GM19238 (cell line): Measurements from ENCODE around the gene MS4A15.

Experiments
- DNase-seq: peaks from one replicate; pipeline ENCODE4 v3.0.0; 2011; ENCODE audit warnings: low spot score; ENCODE audit not compliant: insufficient read length

MS4A15 gene

GRCh38 chr11:60777106-60777505, 20.4 kb downstream of the MS4A15 start:
- DNase-seq = no peak

- DNase-seq = no peak
These were observed 20.9 kb downstream of the MS4A15 start for GRCh38 chr11:60777572-60777971.

GRCh38 chr11:60780065-60780464, 23.4 kb downstream of the MS4A15 start:
- DNase-seq = no peak

GRCh38 chr11:60780774-60781173, 24.1 kb downstream of the MS4A15 start:
- no peak for DNase-seq

GRCh38 chr11:60781286-60781980, 24.8 kb downstream of the MS4A15 start:
- DNase-seq = no peak

- no peak for DNase-seq
These were observed 25.3 kb downstream of the MS4A15 start for GRCh38 chr11:60781981-60782316.

- no peak for DNase-seq
These were observed 25.9 kb downstream of the MS4A15 start for GRCh38 chr11:60782393-60783140.

- DNase-seq = no peak
These were observed 26.4 kb downstream of the MS4A15 start for GRCh38 chr11:60783141-60783484.

GRCh38 chr11:60783911-60784310, 27.2 kb downstream of the MS4A15 start:
- no peak for DNase-seq

GRCh38 chr11:60785136-60785535, 28.5 kb downstream of the MS4A15 start, which contains the start of gene MS4A10:
Gene MS4A10 (plus strand): TSS chr11:60785333. CDS start chr11:60790336, 5,003 bp downstream.
- no peak for DNase-seq

- DNase-seq = no peak
These were observed 29.2 kb downstream of the MS4A15 start for GRCh38 chr11:60785806-60786361.

- DNase-seq = no peak
These were observed 30.3 kb downstream of the MS4A15 start for GRCh38 chr11:60786811-60787567.

- no peak for DNase-seq
These were observed 31.9 kb downstream of the MS4A15 start for GRCh38 chr11:60788401-60789125.

- no peak for DNase-seq
These were observed 34.1 kb downstream of the MS4A15 start for GRCh38 chr11:60790726-60791125.

GRCh38 chr11:60791153-60791933, 34.7 kb downstream of the MS4A15 start:
- no peak for DNase-seq

- no peak for DNase-seq
These were observed 35.9 kb downstream of the MS4A15 start for GRCh38 chr11:60792521-60792920.

- no peak for DNase-seq
These were observed 38.6 kb downstream of the MS4A15 start for GRCh38 chr11:60795291-60795690.

GRCh38 chr11:60797846-60798630, 41.4 kb downstream of the MS4A15 start:
- DNase-seq = no peak

GRCh38 chr11:60798631-60799030, 42.0 kb downstream of the MS4A15 start:
- no peak for DNase-seq

GRCh38 chr11:60801194-60801593, 44.5 kb downstream of the MS4A15 start:
- no peak for DNase-seq
